ENCODE results near the gene STXBP1. TPM values are rescaled to one million over a fixed set of nuclear protein-coding genes. Genes with fewer than 3 reads are reported as not detected.
A peak's percentile ranks its signal among the peaks of the same experiment; 100 is the strongest.
"Not testable (repeated sequence)": the region's sequence is repeated elsewhere in the genome, so short reads cannot be mapped to it uniquely, and the experiment has no call there.

The STXBP1 gene
- total RNA-seq, 1 donor = 19.9 TPM

GRCh38 chr9:127614961-127615360 is 2.9 kb downstream of the STXBP1 start:
- no peak overlapping the region for H3K4me3 ChIP-seq (ENCODE audit: low read depth, low read length)
- peak; percentile 26 for DNase-seq (ENCODE audit: low read depth)
- no peak for TF ChIP-seq CTCF (IDR thresholded peaks at IDR 0.05; ENCODE audit: insufficient read depth, low read depth, low read length)

- not testable (repeated sequence) for DNase-seq (ENCODE audit: low read depth); H3K4me3 ChIP-seq (ENCODE audit: low read depth, low read length)
Observed at GRCh38 chr9:127621339-127621970, 9.4 kb downstream of the STXBP1 start.

GRCh38 chr9:127626752-127627493 is 14.8 kb downstream of the STXBP1 start:
- peak; percentile 18 for DNase-seq (ENCODE audit: low read depth)
- TF ChIP-seq CTCF (IDR thresholded peaks at IDR 0.05; ENCODE audit: insufficient read depth, low read depth, low read length) = no peak
- no peak overlapping the region for H3K4me3 ChIP-seq (ENCODE audit: low read depth, low read length)

- H3K4me3 ChIP-seq (ENCODE audit: low read depth, low read length) = no peak overlapping the region
- no peak for TF ChIP-seq CTCF (IDR thresholded peaks at IDR 0.05; ENCODE audit: insufficient read depth, low read depth, low read length)
- no peak for DNase-seq (ENCODE audit: low read depth)
Observed at GRCh38 chr9:127627494-127627855, 15.4 kb downstream of the STXBP1 start.

GRCh38 chr9:127628758-127629467 is 16.8 kb downstream of the STXBP1 start:
- no peak overlapping the region for H3K4me3 ChIP-seq (ENCODE audit: low read depth, low read length)
- TF ChIP-seq CTCF (IDR thresholded peaks at IDR 0.05; ENCODE audit: insufficient read depth, low read depth, low read length) = no peak
- no peak for DNase-seq (ENCODE audit: low read depth)

GRCh38 chr9:127629468-127630081 is 17.5 kb downstream of the STXBP1 start:
- no peak for TF ChIP-seq CTCF (IDR thresholded peaks at IDR 0.05; ENCODE audit: insufficient read depth, low read depth, low read length)
- no peak for DNase-seq (ENCODE audit: low read depth)
- H3K4me3 ChIP-seq (ENCODE audit: low read depth, low read length) = no peak overlapping the region

All from fibroblast of villous mesenchyme (primary cell).